Lung microvascular endothelial cell (primary cell): ENCODE results near the gene KLHL22. TPM values are rescaled to one million over a fixed set of nuclear protein-coding genes. Genes with fewer than 3 reads are reported as not detected.
"Not testable (repeated sequence)": the region's sequence is repeated elsewhere in the genome, so short reads cannot be mapped to it uniquely, and the experiment has no call there.

Source experiments
- DNase-seq, 2 donors: peaks; one replicate each; pipeline versions ENCODE4 v3.0.0 to v3.0.0-alpha.2; 2010; ENCODE audit warnings: low read depth in 2 of 2
- total RNA-seq: library from RNA; depleted of rRNA; stranded (reverse); fragments of >200 nt; gene quantifications from 2 replicates; pipeline ENCODE4 v1.2.1, GENCODE V29; 2014

Gene KLHL22
- total RNA-seq, 1 donor from 2014 or later, result 13.7 TPM

GRCh38 chr22:20469110-20469868 lies 26.3 kb downstream of the KLHL22 start:
- no peak for DNase-seq

DNA sequence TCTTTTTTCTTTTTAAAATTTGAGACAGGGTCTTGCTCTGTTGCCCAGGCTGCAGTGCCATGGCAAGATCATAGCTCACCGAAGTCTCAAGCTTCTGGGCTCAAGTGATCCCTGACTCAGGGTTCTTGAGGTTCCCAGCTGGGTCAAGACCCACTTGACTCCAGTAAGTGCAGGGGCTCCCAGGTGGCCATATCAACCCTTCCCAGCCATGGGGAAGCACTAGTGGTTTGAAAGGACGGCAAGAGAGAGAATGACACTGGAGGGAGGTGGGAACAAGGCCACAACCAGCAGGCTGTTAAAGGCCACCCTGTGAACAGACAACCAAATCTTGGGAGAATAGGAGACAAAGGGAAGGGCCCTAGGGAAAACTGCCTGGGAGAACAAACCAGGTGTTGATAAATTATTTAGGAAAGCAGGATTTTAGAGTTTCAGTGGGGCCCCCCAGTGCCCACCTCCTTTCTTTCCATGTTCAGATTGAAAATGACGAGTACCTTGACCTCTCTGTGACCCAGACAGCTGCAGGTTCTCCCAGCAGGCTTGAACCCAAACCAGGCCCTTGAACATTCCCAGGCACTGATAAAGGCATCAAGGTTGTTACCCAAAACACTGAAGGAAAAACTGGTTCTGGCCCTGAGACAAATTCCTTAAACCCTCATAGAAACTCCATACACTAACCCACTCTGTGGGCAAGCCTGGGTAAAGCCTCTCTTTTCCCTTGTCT lies 28.8 kb downstream of the KLHL22 start:
- DNase-seq, result no peak

GRCh38 chr22:20465759-20466077 lies 29.9 kb downstream of the KLHL22 start:
- no peak for DNase-seq

- no peak for DNase-seq
Measured at GRCh38 chr22:20464912-20465758, 30.5 kb downstream of the KLHL22 start.

DNA sequence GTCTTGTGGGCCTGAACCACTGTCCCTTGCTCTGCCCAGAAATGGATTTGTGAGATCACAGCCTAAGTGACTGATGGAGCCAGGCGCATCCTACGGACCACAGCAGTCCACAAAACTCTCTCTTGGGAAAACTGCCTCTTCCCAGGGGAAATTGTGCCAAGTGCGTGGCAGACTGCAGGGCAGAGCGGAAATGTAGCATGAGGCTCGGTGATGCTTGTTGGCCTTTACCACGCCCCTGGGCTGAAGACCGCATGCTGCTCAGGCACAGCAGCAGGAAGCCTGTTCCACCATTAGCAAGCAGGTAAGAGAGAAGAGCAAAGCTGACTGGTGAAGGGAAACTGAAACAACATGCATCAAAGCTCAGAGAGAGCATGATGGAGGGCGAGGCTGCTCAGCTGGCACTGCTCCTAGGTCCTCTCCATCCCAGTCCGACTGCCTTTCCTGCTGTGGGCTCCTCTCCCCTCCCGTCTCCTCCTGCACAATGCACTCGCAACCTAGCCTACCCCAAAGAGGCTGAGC lies 31.4 kb downstream of the KLHL22 start:
- no peak for DNase-seq

GRCh38 chr22:20463324-20464095 lies 32.1 kb downstream of the KLHL22 start:
- DNase-seq, result peak in 1 of 2 donors; percentile 23

- no peak for DNase-seq
Measured at GRCh38 chr22:20459862-20460261, 35.7 kb downstream of the KLHL22 start.

GRCh38 chr22:20459152-20459542 lies 36.4 kb downstream of the KLHL22 start:
- no peak for DNase-seq

- no peak for DNase-seq
Measured at GRCh38 chr22:20458530-20459151, 37.0 kb downstream of the KLHL22 start.

GRCh38 chr22:20457506-20458240 lies 37.9 kb downstream of the KLHL22 start:
- no peak for DNase-seq

DNA sequence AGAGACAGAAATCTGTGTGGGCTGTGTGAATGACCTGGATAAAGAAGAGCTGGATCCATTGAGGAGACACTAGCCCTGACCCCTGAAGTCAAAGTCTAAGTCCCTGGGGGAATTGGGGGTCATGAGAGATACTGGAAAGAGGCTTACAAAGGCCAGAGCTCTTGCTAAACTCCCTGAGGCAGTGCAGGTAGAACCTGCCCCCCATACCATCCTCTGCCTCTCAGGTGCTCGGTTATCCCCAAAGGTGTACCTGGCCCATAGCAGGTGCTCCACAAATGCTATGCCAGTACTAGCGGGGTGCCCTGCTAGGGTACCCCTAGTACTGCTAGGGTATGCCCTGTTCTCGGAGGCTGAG lies 38.9 kb downstream of the KLHL22 start:
- no peak for DNase-seq

GRCh38 chr22:20456064-20456721 lies 39.4 kb downstream of the KLHL22 start:
- DNase-seq, result peak; percentile 87 to 91

GRCh38 chr22:20455709-20456063 lies 39.9 kb downstream of the KLHL22 start:
- no peak for DNase-seq

DNA sequence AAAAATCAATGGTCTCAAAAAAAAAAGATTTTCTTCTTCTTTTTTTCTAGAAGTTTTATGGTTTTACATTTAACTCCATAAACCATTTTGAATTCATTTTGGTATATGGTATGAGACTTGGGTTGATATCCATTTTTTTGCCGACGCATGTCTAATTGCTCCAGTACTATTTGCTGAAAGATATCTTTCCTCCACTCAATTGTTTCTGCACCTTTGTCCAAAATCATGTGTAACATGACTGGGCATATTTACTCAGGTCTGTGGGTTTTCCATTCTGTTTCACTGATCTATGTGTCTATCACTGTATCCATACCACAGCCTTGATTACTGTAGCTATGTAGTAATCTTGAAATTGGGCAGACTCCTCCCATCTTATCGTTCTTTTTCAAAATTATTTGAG lies 42.4 kb downstream of the KLHL22 start:
- DNase-seq, result no peak

DNA sequence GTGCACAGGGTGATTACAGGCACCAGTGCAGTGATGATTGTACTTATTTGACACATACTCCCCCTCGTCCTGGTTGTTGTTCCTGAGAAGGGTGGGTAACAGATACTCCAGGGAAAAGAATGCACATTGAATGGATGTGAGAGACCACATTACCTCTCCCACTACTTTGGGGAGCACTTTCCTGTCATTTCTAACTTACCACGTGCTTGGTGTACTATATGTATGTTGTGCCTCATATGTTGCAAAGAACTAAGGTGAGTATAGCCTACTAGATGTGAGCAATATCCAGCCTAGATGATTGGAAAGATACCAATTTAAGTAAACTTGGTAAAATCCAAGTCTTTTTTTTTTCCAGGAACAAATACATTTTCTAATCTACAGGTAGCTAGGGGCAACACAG lies 43.7 kb downstream of the KLHL22 start:
- no peak for DNase-seq

DNA sequence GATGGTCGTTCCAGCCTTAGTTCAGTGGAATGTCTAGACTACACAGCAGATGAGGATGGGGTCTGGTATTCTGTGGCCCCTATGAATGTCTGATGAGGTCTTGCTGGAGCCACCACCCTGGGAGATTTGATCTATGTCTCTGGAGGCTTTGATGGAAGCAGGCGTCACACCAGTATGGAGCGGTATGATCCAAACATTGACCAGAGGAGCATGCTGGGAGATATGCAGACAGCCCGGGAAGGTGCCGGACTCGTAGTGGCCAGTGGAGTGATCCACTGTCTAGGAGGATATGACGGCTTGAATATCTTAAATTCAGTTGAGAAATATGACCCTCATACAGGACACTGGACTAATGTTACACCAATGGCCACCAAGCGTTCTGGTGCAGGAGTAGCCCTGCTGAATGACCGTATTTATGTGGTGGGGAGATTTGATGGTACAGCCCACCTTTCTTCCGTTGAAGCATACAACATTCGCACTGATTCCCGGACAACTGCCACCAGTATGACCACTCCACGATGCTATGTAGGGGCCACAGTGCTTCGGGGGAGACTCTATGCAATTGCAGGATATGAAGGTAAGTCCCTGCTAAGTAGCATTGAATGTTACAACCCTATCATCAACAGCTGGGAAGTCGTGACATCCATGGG lies 44.3 kb downstream of the KLHL22 start:
- not testable (repeated sequence) for DNase-seq

DNA sequence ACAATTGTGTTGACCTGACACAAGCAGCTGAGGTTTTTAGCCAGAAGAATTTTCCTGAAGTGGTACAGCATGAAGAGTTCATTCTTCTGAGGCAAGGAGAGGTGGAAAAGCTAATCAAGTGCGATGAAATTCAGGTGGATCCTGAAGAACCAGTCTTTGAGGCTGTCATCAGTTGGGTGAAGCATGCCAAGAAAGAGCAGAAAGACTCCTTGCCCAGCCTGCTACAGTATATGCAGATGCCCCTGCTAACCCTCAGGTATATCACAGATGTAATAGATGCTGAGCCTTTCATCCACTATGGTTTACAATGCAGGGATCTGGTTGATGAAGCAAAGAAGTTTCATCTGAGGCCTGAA lies 45.1 kb downstream of the KLHL22 start:
- no peak for DNase-seq

- no peak for DNase-seq
Measured at GRCh38 chr22:20449819-20450550, 45.6 kb downstream of the KLHL22 start.

GRCh38 chr22:20448630-20449029 lies 47.0 kb downstream of the KLHL22 start:
- no peak for DNase-seq
